ENCODE results near the gene IGFBP7. TPM values are rescaled to one million over a fixed set of nuclear protein-coding genes. Genes with fewer than 3 reads are reported as not detected.

Gene IGFBP7
- polyA plus RNA-seq, 3 donors: 461 to 682 (median 487) TPM

DNA sequence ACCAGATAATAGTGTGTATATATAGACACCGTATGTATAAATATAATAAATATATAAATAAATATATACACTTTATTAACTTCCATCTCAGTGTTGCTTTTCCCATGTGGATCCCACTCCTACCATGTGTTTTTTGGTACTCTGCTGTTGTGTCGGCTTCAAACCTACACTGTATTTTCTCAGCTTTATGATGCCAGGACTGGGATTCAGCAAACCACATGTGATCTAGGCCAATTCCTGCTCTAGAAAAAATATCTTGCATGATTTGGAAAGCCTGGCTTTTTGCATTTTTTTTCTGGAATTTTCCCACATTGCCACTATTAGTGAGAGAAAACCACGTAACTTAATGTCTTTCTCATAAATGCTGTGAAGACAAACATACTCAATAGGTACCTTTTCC lies 75.7 kb downstream of the IGFBP7 start:
- DNase-seq (ENCODE audit: extremely low read depth in 1 of 11, low read depth in 9 of 11, low spot score in 4 of 11): no peak

DNA sequence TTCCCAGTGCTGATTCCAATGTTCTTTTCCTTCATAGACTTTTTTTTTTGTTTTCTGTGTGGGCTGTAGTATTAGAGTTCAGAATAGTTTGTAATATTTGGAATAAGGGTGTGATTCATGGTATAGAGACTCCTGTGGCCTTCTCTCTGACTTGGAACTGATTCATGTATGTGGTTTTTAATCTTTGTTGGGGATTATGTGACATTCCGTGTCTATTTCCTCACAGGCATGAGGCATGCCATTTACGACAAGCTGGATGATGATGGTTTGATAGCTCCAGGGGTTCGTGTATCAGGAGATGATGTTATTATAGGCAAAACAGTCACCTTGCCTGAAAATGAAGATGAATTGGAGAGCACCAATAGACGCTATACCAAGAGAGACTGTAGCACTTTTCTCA lies 87.1 kb downstream of the IGFBP7 start:
- DNase-seq (ENCODE audit: extremely low read depth in 1 of 11, low read depth in 9 of 11, low spot score in 4 of 11): no peak

DNA sequence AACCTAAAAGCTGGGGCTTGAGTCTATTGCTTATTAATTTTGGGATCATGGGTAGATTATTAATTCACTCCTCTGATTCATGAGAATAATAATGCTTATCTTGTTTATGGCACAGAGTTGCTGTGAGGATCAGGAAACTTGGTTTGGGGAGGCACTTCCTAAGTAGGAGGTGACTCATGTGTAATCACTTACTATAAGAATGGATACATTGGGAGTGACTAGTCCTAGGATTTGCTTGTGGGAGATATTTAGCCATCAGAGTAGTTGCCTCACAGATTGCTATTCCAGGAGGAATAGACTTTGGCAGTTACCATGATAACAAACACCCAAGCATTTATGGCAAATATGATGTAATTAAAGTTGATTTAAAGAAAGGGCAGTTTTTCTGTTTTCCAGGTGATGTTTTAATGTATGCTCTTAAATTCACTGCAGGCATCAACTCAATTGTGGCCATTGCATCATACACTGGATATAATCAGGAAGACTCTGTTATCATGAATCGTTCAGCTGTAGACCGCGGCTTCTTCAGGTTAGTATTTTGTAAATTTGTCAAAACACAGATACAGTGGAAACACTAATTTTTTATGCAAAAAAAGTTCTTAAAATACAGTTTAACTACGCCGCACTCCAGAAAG lies 89.6 kb downstream of the IGFBP7 start:
- DNase-seq (ENCODE audit: extremely low read depth in 1 of 11, low read depth in 9 of 11, low spot score in 4 of 11): no peak

DNA sequence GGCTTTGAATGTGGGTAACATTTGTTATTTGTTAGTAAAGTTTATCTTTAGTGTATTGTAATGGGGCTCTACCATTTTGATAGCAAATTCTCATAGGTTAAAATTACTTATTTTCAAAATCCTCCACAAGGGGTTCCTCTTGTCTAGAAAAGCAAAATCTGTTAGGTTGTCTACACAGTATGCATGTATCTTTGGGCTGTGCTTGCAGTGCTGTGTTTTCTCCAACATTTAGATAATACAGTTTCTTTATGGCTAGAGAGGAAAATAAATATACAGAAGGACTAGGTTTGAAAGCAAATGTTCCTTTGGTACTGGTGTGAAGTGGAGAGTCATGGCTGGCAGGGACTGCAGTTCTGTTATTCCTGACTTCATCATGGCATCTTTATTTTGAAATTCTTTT lies 91.2 kb downstream of the IGFBP7 start:
- no peak for DNase-seq (ENCODE audit: extremely low read depth in 1 of 11, low read depth in 9 of 11, low spot score in 4 of 11)

DNA sequence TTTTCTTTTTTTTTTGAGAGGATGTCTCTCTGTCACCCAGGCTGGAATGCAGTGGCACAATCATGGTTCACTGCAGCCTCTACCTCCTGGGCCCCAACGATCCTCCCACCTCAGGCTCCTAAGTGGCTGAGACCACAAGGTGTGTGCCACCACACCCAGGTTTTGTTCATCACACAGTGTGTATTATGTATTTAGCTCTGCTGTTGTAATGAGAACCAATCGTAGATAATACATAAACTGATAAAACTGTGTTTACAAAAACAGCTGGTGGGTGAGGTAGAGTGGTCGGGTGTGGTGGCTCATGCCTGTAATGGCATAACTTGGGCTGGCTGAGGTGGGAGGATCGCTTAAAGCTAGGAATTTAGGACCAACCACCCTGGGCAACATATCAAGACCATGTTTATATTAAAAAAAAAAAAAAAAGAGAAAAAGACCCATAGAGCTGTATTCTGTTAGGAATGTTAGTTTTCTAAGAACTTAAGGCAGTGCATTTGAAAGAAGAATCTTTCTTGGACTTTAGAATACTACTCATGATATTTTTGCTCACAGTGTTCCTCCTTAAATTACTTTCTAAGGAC lies 96.6 kb downstream of the IGFBP7 start:
- DNase-seq (ENCODE audit: extremely low read depth in 1 of 11, low read depth in 9 of 11, low spot score in 4 of 11): no peak

- no peak for DNase-seq (ENCODE audit: extremely low read depth in 1 of 11, low read depth in 9 of 11, low spot score in 4 of 11)
These were observed 110.4 kb downstream of the IGFBP7 start for GRCh38 chr4:56999751-57000150.

DNA sequence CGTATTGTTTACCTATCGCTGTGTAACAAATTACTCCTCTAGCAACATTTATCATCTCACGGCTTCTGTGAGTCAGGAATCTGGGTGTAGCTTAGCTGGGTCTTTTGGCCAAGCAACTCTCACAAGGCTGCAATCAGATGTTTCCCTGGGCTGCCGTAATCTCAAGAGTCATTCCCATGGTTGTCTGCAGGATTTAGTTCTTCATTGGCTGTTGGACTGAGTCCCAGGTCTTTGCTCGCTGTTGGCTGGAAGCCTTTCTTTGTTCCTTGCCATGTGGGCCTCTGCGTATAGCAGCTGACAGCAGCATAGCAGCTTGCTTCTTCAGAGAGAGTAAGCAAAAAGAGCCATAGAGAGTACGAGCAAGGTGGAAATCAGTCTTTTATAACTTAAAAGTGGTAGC lies 114.7 kb downstream of the IGFBP7 start:
- no peak for DNase-seq (ENCODE audit: extremely low read depth in 1 of 11, low read depth in 9 of 11, low spot score in 4 of 11)

DNA sequence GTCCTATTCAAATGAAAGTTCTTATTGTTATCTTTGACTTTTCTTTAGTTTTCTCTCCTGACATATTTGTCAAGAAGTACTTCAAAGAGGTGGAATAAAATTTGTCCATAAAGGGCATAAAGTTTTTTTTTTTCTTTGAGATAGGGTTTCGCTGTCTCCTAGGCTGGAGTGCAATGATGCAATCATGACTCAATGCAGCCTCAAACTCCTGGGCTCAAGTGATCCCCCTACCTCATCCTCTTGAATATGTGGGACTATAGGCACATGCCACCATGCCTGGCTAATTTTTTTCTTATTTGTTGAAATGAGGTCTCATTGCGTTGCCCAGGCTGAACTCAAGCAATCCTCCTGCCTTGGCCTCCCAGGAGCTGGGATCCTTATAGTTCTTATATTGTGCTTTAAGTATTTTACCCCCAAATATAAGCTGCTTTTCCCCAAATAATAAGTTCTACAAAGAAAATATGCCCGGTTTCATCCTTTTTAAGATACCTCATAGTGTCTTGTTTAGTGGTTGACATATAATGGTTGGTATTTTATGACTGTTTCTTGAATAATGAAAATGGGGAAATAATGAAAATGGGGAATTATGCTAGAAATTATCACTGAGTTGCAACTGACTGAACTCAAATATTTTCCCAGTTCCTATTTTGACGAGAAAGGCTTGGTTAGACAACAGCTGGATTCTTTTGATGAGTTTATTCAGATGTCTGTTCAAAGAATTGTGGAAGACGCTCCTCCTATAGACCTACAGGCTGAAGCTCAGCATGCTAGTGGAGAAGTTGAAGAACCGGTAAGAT lies 119.9 kb downstream of the IGFBP7 start:
- DNase-seq (ENCODE audit: extremely low read depth in 1 of 11, low read depth in 9 of 11, low spot score in 4 of 11): no peak

DNA sequence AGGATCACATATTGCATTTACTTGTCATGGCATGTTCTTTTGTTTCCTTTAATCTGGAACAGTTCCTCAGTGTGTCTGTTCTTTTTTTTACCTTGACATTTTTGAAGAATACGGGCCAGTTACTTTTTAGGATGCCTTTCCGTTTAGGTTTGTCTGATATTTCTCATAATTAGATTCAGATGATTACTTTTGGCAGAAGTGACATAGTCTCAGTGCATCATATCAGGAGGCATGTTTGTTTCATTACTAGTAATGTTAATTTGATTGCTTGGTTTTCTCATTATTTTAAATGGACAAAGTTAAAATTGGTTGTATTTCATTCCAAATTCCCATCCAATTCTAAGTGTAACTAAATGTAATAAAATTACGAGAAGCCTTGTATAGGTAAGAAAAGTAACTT lies 123.2 kb downstream of the IGFBP7 start:
- DNase-seq (ENCODE audit: extremely low read depth in 1 of 11, low read depth in 9 of 11, low spot score in 4 of 11): no peak

GRCh38 chr4:56986192-56986591 lies 124.0 kb downstream of the IGFBP7 start:
- DNase-seq (ENCODE audit: extremely low read depth in 1 of 11, low read depth in 9 of 11, low spot score in 4 of 11): no peak

GRCh38 chr4:56981795-56982201 lies 128.4 kb downstream of the IGFBP7 start:
- no peak for DNase-seq (ENCODE audit: extremely low read depth in 1 of 11, low read depth in 9 of 11, low spot score in 4 of 11)

Other genes starting within 250 kb of the IGFBP7 start
- 10 to 100 TPM; 47.5 to 58.7 (median 53.3) TPM for gene REST, start 202.5 kb downstream of the IGFBP7 start, polyA plus RNA-seq (ENCODE audit: insufficient read length in 3 of 3)
- 10 to 100 TPM; 22.2 to 23.9 (median 22.7) TPM for gene NOA1, start 132.8 kb downstream of the IGFBP7 start, polyA plus RNA-seq (ENCODE audit: insufficient read length in 3 of 3)
- 100 to 1,000 TPM; 101 to 120 (median 104) TPM for gene POLR2B, start 131.5 kb downstream of the IGFBP7 start, polyA plus RNA-seq (ENCODE audit: insufficient read length in 3 of 3)

Data from renal cortex interstitium (tissue), 11 donors.